ENCODE results near the gene TCF7L1. TPM values are rescaled to one million over a fixed set of nuclear protein-coding genes. Genes with fewer than 3 reads are reported as not detected.

TCF7L1 gene
- polyA plus RNA-seq, 1 of the 3 experiments (the other 2 are of a cell fraction), result 3.7 TPM

- H4K20me1 ChIP-seq (ENCODE audit: insufficient read depth), result no peaks in the 10 kb centered on the region; the same call in 1 of the 2 replicates
- no peaks in the 10 kb centered on the region for H3K27me3 ChIP-seq (ENCODE audit: insufficient read depth)
- no peak overlapping the region for H3K27ac ChIP-seq (ENCODE audit: low read depth in 2 of 2, low read length in 1 of 2)
- CTCF ChIA-PET, result interaction anchor here (0.6 to 1.6 kb wide), 6 partner anchors 9 to 271 kb away, joined by 3 to 5 read pairs (median 3); no protein-coding TSS in a partner anchor
- H3K4me2 ChIP-seq, result no peak overlapping the region
- no peaks in the 10 kb centered on the region for H3K9me2 ChIP-seq
- no peaks in the 10 kb centered on the region; a peak in 2 of 4 replicates for H3K4me1 ChIP-seq (ENCODE audit: control insufficient read depth in 1 of 2, insufficient read depth in 2 of 2, low read depth in 1 of 2, low read length in 1 of 2)
- no peaks in the 10 kb centered on the region for H3F3A ChIP-seq (replicated peaks; ENCODE audit: insufficient read depth)
- POLR2A ChIA-PET, result no interaction called here
- no peaks in the 10 kb centered on the region for H3K36me3 ChIP-seq (replicated peaks in 1 of 2; ENCODE audit: control insufficient read depth in 1 of 2, insufficient read depth in 2 of 2, low read length in 1 of 2)
- WGBS (ENCODE audit: low lambda C conversion rate), result 83% methylated on average over 10 of the region's 13 CpGs
- no peak overlapping the region for H2AFZ ChIP-seq (ENCODE audit: low read depth)
- DNase-seq, result no peak
- H3K4me3 ChIP-seq (ENCODE audit: low read depth in 2 of 2, low read length in 1 of 2), result no peak overlapping the region
- no peaks in the 10 kb centered on the region for H3K9me3 ChIP-seq
- H3K9ac ChIP-seq, result no peak overlapping the region
- TF ChIP-seq SMC3 (IDR thresholded peaks at IDR 0.05; ENCODE audit: low read depth, low read length), result no peak
- TF ChIP-seq FOSL2 (IDR thresholded peaks at IDR 0.05; ENCODE audit: borderline replicate concordance, low read depth), result no peak
- no peak for TF ChIP-seq NRF1 (IDR thresholded peaks at IDR 0.05; ENCODE audit: low read depth, low read length)
- TF ChIP-seq RXRA (IDR thresholded peaks at IDR 0.05; ENCODE audit: borderline replicate concordance, low read depth), result no peak
- no peak for TF ChIP-seq IRF3 (IDR thresholded peaks at IDR 0.05; ENCODE audit: low read depth, low read length)
- no peak for TF ChIP-seq MXI1 (IDR thresholded peaks at IDR 0.05; ENCODE audit: low read depth, low read length)
- TF ChIP-seq MAX (IDR thresholded peaks at IDR 0.05; ENCODE audit: low read depth), result no peak
- TF ChIP-seq ZBTB33 (IDR thresholded peaks at IDR 0.05; ENCODE audit: borderline replicate concordance, low read depth), result no peak
- TF ChIP-seq PBX3 (IDR thresholded peaks at IDR 0.05), result no peak
- TF ChIP-seq GATA2 (CRISPR knock-in tag; IDR thresholded peaks at IDR 0.05), result no peak
- no peaks in the 10 kb centered on the region for H3K79me2 ChIP-seq (ENCODE audit: insufficient read depth)
These were observed 42.4 kb downstream of the TCF7L1 start for GRCh38 chr2:85175369-85176299.

Measured in SK-N-SH (cell line).